ENCODE measurements around the gene MATK. TPM values are rescaled to one million over a fixed set of nuclear protein-coding genes. Genes with fewer than 3 reads are reported as not detected.
A peak's percentile ranks its signal among the peaks of the same experiment; 100 is the strongest.

MATK gene
- total RNA-seq, 1 donor from 2014 or later: not detected

- H3K27me3 Mint-ChIP-seq (ENCODE audit: low read depth, unreplicated experiment): peaks cover 36% of the 10 kb centered on the region
- Histone ChIP-seq H4K20me1 (ENCODE audit: insufficient read depth, low read length) (no peaks in the 10 kb centered on the region), H3K27me3 (ENCODE audit: insufficient read depth, low read length) (peaks cover 8% of the 10 kb centered on the region), H2AFZ (ENCODE audit: low read depth, low read length) (no peak overlapping the region), H3K27ac (ENCODE audit: low read depth, low read length) (no peak overlapping the region), H3K4me2 (ENCODE audit: low read length) (no peak overlapping the region), H3K79me2 (ENCODE audit: insufficient read depth, low read length) (no peaks in the 10 kb centered on the region), H3K36me3 (ENCODE audit: insufficient read depth, low read length) (no peaks in the 10 kb centered on the region), H3K4me3 (ENCODE audit: insufficient read depth, low read depth, low read length) (no peak overlapping the region), H3K4me1 (ENCODE audit: insufficient read depth, low read length) (no peaks in the 10 kb centered on the region), H3K9me3 (ENCODE audit: insufficient read depth, low read depth, low read length) (peaks cover 8% of the 10 kb centered on the region), H3K9ac (ENCODE audit: low read length) (no peak overlapping the region)
- DNase-seq (ENCODE audit: low read depth) (no peak), FAIRE-seq (no peak)
- TF ChIP-seq, protein P1, sequence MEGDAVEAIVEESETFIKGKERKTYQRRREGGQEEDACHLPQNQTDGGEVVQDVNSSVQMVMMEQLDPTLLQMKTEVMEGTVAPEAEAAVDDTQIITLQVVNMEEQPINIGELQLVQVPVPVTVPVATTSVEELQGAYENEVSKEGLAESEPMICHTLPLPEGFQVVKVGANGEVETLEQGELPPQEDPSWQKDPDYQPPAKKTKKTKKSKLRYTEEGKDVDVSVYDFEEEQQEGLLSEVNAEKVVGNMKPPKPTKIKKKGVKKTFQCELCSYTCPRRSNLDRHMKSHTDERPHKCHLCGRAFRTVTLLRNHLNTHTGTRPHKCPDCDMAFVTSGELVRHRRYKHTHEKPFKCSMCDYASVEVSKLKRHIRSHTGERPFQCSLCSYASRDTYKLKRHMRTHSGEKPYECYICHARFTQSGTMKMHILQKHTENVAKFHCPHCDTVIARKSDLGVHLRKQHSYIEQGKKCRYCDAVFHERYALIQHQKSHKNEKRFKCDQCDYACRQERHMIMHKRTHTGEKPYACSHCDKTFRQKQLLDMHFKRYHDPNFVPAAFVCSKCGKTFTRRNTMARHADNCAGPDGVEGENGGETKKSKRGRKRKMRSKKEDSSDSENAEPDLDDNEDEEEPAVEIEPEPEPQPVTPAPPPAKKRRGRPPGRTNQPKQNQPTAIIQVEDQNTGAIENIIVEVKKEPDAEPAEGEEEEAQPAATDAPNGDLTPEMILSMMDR (IDR thresholded peaks at IDR 0.05; ENCODE audit: insufficient read depth, low read depth, low read length): no peak
- TF ChIP-seq EZH2 (IDR thresholded peaks at IDR 0.05; ENCODE audit: insufficient read depth, low read length): no peak
- H3K4me3 Mint-ChIP-seq (ENCODE audit: unreplicated experiment): no peak overlapping the region
- H3K4me1 Mint-ChIP-seq (ENCODE audit: low read depth, unreplicated experiment): no peaks in the 10 kb centered on the region
- peaks cover 21% of the 10 kb centered on the region for H3K9me3 Mint-ChIP-seq (ENCODE audit: unreplicated experiment)
- H3K27ac Mint-ChIP-seq (ENCODE audit: unreplicated experiment): no peak overlapping the region
- H3K36me3 Mint-ChIP-seq (ENCODE audit: low read depth, unreplicated experiment): no peaks in the 10 kb centered on the region
These were observed 4.8 kb upstream of the MATK start for GRCh38 chr19:3790941-3791340.

DNA sequence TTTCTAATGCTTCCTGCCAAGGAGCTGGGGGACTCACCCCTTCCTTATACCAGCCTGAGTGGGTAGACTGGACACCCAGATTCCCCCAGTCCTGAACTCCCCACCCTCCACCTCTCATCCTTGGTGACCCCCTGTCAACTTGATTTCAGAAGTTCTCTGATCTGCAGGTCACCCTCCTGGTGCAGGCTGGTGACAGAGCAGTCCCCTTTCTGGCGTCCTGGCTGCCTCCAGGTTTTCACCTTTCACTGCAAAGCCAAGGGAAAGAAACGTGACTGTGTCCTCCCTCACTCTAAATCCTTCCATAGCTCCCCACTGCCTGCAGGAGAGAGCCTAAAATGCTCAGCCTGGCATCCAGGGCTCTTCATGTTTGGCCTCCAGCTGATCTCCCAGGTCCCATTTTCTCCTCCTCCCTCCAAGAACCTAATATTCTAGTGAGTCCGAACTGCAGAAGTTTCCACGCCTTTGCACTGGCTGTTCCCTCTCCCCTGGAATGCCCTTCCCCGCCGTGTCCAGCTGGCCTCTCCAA lies 4.1 kb upstream of the MATK start:
- Histone ChIP-seq H4K20me1 (ENCODE audit: insufficient read depth, low read length) (no peaks in the 10 kb centered on the region), H2AFZ (ENCODE audit: low read depth, low read length) (no peak overlapping the region), H3K27ac (ENCODE audit: low read depth, low read length) (no peak overlapping the region), H3K4me3 (ENCODE audit: insufficient read depth, low read depth, low read length) (no peak overlapping the region), H3K79me2 (ENCODE audit: insufficient read depth, low read length) (no peaks in the 10 kb centered on the region), H3K4me2 (ENCODE audit: low read length) (no peak overlapping the region), H3K9ac (ENCODE audit: low read length) (no peak overlapping the region), H3K36me3 (ENCODE audit: insufficient read depth, low read length) (no peaks in the 10 kb centered on the region), H3K9me3 (ENCODE audit: insufficient read depth, low read depth, low read length) (peaks cover 8% of the 10 kb centered on the region), H3K27me3 (ENCODE audit: insufficient read depth, low read length) (peaks cover 8% of the 10 kb centered on the region), H3K4me1 (ENCODE audit: insufficient read depth, low read length) (no peaks in the 10 kb centered on the region)
- H3K9me3 Mint-ChIP-seq (ENCODE audit: unreplicated experiment): peaks cover 21% of the 10 kb centered on the region
- H3K4me3 Mint-ChIP-seq (ENCODE audit: unreplicated experiment): peak overlapping the region; percentile 35
- FAIRE-seq (no peak), DNase-seq (ENCODE audit: low read depth) (no peak)
- H3K27ac Mint-ChIP-seq (ENCODE audit: unreplicated experiment): no peak overlapping the region
- TF ChIP-seq EZH2 (IDR thresholded peaks at IDR 0.05; ENCODE audit: insufficient read depth, low read length): no peak
- TF ChIP-seq, protein P1 (IDR thresholded peaks at IDR 0.05; ENCODE audit: insufficient read depth, low read depth, low read length): no peak
- H3K4me1 Mint-ChIP-seq (ENCODE audit: low read depth, unreplicated experiment): no peaks in the 10 kb centered on the region
- peaks cover 36% of the 10 kb centered on the region for H3K27me3 Mint-ChIP-seq (ENCODE audit: low read depth, unreplicated experiment)
- no peaks in the 10 kb centered on the region for H3K36me3 Mint-ChIP-seq (ENCODE audit: low read depth, unreplicated experiment)

DNA sequence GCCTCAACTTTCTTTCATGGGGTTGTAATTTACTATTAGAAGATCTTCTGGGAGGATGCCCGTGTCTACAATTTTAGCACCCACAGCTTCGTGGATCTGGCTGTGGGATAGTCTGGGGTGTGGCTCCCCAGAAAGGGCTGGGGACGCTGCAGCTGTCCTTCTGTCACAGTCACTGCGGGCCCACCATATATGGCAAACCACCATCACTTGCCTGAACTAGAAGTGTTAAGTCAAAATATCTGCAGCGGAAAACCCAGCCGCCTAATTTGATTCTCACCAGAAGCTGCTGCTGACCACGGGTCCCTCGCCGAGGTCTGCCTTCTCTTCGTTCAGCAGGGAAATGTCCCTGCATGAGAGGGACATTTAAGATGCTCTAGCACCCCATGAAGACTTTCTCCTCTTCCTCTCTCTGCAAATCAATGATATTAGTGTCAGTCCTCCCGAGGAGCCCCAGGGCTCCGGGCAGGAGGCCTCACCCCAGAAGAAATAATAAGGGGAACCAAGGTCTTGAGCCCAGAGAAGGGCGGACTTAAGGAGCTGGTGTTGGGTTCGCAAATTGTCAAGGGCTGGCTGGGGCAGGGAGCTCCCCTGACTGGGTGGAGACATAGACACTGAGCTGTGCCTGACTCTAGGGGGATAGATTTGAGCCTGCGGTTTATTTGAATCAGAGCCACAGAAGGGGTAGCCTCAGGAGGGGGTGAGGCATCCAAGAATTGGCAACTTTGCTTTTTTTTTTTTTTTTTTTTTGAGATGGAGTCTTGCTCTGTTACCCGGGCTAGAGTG lies 3.0 kb upstream of the MATK start:
- TF ChIP-seq EZH2 (IDR thresholded peaks at IDR 0.05; ENCODE audit: insufficient read depth, low read length): no peak
- TF ChIP-seq, protein P1 (IDR thresholded peaks at IDR 0.05; ENCODE audit: insufficient read depth, low read depth, low read length): no peak
- peaks cover 45% of the 10 kb centered on the region for H3K27me3 Mint-ChIP-seq (ENCODE audit: low read depth, unreplicated experiment)
- no peak for FAIRE-seq
- H3K27me3 ChIP-seq (ENCODE audit: insufficient read depth, low read length): peaks cover 15% of the 10 kb centered on the region
- no peak overlapping the region for H3K4me2 ChIP-seq (ENCODE audit: low read length)
- no peaks in the 10 kb centered on the region for H3K4me1 ChIP-seq (ENCODE audit: insufficient read depth, low read length)
- H3K9me3 ChIP-seq (ENCODE audit: insufficient read depth, low read depth, low read length): peaks cover 8% of the 10 kb centered on the region
- H3K36me3 ChIP-seq (ENCODE audit: insufficient read depth, low read length): no peaks in the 10 kb centered on the region
- H3K4me1 Mint-ChIP-seq (ENCODE audit: low read depth, unreplicated experiment): no peaks in the 10 kb centered on the region
- no peaks in the 10 kb centered on the region for H4K20me1 ChIP-seq (ENCODE audit: insufficient read depth, low read length)
- H3K4me3 Mint-ChIP-seq (ENCODE audit: unreplicated experiment): no peak overlapping the region
- DNase-seq (ENCODE audit: low read depth): no peak
- H3K9me3 Mint-ChIP-seq (ENCODE audit: unreplicated experiment): peaks cover 21% of the 10 kb centered on the region
- no peak overlapping the region for H3K27ac Mint-ChIP-seq (ENCODE audit: unreplicated experiment)
- H3K27ac ChIP-seq (ENCODE audit: low read depth, low read length): no peak overlapping the region
- no peaks in the 10 kb centered on the region for H3K79me2 ChIP-seq (ENCODE audit: insufficient read depth, low read length)
- H3K36me3 Mint-ChIP-seq (ENCODE audit: low read depth, unreplicated experiment): no peaks in the 10 kb centered on the region
- no peak overlapping the region for H3K4me3 ChIP-seq (ENCODE audit: insufficient read depth, low read depth, low read length)
- no peak overlapping the region for H2AFZ ChIP-seq (ENCODE audit: low read depth, low read length)
- no peak overlapping the region for H3K9ac ChIP-seq (ENCODE audit: low read length)
